GM19023 (cell line): ENCODE measurements around the gene AUTS2.

Source experiments
- ATAC-seq: cut with Tn5 transposase; IDR thresholded peaks from one replicate; pipeline ENCODE4 v1.9.1; 2021; ENCODE audit warnings: mild to moderate bottlenecking, moderate library complexity; ENCODE audit not compliant: unreplicated experiment

Gene AUTS2

DNA sequence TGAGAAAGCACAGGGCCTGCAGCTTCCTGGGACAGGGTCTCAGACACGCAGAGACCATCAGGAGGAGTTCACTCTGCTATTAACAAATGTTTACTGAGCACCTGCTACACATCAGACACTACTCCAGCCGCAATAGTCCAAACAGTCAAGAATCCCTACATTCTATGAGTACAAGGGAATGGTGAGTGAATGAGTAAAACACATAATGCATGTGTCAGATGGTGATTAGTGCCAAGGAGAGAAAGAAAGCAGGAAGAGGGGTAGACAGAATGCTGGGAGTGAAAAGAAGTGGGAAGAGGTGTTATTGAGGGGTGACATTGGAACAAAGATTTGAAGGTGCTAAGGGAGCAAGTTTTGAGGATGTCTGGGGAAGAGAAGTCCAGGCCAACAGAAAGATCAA is 899.5 kb downstream of the AUTS2 start:
- no peak for ATAC-seq

DNA sequence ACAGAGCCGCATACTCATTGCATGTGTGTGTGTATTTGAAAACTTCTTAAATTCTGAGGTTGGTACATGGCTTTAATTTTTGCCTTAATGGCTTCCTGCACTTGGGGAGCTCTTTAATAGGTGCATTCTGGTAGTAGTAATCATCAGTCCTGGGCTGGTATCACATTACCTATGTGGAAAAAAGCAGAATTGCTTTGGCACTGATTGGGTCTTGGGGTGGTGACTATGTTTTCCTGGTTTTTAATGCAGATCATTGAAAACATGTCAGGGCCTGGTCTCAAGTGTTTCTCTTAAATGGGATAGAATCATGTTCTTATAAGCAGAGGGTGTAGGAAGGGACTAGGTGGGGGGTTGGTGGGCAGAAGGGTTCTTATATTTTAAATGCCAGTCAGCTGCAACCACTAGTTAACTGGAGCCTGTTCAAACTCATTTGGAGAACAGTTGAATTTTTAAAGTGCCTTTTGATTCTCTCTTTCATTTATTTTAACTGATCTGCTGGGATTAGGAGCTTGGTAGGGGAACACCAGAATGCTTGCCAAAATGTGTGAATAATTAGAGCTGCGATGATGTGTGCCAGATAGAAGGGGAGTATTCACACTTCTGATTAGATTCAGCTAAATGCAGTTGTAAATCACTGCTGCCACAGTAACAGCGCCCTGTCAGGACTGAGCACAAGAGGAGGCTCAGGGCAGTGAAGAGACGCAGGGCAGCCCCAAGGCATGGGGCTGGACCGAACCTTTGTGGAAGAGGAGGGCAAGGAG is 900.1 kb downstream of the AUTS2 start:
- ATAC-seq = no peak

DNA sequence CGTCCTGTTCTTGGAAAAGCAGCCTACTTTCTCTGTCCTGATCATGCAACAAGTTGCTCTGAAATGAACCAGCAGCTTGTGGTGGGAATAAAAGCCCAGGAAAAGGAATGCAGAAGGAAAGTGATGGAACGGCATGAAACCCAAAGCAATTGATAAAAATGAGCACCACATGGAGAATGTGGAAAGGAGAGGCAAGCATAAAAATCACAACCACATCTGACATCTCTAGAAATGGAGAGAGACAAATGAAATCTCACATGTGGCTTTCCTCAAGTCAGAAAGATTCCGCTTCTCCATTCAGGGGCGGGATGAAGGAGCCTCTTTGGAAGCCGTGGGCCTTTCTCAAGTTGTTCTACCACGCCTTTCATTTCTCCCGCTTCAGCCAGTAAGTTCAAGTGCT is 902.0 kb downstream of the AUTS2 start:
- no peak for ATAC-seq

DNA sequence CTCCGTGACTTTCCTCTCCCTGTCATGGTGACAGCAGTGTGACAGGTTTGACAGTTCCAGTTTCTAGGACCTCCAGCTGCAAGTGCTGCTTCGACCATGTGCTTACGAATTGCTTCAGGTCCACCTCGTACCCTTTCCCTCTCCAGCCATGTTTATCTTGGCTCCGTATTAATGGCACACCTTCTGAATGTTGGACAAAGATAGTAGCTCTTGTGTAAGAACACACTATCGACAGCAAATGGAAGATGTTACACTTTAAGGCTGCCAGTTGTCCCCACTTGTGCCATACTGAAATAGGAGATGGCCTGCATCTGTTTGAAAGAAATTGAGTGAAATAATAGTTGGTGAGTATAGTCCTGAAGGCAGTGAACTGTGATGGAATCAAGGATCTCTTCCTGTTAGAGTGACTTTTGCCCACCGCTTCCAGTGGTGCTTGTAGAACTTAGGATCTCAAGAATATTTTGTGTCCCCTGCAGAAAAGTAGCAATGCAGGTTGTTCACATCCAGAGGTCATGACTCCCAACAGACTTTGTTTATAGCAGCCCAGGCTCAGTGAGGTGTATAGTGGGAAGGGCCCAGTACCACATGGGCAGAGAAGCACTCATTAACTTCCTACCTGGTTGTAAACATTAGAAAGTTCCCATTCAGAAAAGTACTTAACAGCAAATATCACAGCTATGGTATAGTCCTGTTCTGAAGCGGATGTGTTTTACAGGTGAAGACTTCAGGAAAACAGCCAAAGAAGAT is 904.0 kb downstream of the AUTS2 start:
- no peak for ATAC-seq

DNA sequence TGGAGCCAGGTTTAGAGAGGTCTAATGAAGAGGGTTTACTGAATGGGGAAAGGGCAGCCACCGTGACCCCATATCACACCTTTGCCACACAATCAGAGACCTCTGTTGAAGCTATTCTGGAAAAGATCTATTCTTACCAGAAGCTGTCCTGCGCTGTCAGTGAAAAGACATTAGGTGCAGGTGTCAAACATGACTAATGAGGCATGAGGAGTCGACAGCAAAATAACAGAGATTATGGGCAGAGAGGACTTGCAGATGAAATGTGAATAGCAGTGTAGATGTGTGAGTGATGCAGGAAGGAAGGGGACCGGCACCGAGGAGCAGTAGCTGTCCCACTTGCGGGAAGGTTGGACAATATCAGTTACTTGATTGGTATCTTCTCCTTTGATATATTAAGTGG is 906.0 kb downstream of the AUTS2 start:
- ATAC-seq = no peak

DNA sequence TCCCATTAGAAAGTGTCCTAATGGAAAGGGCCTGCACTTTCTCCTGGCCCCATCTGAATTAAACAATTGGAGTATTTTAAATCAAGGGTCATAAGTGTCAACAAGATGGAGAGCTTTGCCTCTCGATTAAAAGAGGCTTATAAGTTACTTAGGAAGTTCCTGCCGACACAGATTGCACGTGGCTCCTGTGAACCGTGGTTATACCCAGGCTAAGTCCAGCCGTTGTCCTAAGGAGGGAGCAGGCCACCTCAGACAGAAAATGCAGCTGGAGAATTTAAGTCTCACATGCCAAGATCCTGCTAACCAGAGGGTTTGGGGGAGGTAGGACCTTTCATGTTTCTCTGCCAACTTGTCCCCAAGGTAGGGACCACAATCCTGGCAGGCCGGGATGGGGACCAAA is 907.2 kb downstream of the AUTS2 start:
- no peak for ATAC-seq

DNA sequence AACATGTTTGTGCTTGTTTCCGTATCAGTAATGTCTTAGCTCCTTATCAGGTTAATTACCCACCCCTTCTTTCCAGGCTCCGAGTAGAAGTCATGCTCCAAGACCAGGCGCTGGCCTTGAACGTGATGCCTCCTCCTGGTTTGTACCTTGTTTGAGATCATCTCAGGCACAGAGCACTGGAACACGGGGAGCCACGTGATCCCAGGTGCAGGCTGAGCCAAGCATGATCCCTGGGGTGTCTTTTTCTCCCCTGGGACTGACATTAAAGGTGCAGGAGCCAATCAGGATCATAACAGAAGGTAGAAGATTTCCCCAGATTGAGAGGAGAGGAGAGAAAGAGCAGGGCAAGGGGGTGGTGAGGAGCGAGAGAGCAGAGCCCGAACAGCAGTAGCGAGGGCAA is 907.6 kb downstream of the AUTS2 start:
- no peak for ATAC-seq

DNA sequence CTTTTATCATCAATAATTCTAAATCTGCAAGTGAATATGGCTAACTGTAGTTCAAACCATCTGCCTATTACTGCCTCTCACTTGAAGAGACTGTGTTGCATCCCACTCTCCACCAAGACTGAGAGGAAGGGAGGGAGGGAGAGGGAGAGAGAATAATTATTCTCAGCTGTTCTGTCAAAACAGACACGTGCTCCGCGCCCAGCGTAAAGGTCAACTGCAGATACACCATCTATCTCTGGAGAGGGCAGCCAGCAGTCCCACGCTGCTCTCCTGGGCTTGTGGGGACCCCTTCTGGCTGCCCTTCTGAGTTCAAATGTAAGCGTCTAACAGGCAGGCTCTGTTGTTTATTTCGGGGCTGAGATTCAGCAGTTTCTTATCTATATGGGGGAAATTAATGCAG is 908.2 kb downstream of the AUTS2 start:
- ATAC-seq = no peak

DNA sequence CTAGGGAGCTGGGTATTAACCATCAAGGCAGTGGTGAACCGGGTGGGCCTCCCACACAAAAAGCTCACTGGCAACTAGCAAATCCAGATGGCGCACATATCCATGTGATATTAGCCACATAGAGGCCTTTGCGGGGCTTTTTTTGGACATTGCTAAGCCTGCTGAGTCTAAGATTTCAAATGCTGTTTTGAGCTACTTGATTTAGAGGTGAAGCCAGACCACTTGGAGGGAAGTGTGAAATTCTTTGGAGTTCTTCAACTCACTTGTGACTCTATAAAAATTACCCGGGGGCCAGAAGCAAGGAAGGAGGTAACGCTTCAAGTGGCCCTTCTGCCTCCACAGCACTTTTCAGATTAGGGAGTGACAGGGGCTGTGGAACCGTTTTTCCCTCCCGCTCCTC is 913.9 kb downstream of the AUTS2 start:
- no peak for ATAC-seq

DNA sequence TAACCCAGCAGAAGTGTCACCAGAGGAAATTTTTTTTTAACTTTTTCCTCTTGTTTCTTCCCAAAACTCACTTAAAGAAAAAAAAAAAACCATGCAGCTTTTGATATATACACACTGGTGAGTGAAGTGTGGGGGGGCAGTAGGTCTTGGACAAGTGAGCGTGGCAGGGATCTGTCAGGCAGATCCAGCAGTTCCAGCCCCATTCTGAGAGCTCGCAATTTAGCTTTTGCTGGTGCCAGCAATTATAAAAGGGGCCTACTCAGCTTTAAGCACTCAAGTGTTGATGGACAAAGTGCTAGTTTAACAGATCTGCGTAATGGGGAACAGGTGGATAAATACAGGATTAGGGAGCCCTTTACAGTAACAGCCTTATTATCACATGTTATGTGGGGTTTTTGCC is 914.5 kb downstream of the AUTS2 start:
- no peak for ATAC-seq

DNA sequence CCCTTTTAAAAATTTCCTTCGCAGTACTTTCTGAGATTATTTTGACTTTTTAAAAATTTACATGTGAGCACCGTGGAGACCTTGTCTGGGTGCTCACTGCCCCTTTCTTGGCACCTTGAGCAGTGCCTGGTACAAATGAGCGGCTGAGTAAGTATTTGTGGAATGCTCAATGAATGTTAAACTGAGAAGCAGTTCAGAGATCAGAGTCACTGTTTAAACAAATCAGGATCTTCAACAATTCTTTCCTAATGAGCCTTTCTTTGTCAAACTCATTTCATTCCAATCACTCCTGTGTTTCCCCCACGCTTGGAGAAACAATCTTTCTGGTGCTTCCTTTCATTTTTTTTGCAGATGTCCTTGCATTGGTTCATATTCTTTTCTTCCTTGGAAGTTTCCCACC is 922.3 kb downstream of the AUTS2 start:
- no peak for ATAC-seq

DNA sequence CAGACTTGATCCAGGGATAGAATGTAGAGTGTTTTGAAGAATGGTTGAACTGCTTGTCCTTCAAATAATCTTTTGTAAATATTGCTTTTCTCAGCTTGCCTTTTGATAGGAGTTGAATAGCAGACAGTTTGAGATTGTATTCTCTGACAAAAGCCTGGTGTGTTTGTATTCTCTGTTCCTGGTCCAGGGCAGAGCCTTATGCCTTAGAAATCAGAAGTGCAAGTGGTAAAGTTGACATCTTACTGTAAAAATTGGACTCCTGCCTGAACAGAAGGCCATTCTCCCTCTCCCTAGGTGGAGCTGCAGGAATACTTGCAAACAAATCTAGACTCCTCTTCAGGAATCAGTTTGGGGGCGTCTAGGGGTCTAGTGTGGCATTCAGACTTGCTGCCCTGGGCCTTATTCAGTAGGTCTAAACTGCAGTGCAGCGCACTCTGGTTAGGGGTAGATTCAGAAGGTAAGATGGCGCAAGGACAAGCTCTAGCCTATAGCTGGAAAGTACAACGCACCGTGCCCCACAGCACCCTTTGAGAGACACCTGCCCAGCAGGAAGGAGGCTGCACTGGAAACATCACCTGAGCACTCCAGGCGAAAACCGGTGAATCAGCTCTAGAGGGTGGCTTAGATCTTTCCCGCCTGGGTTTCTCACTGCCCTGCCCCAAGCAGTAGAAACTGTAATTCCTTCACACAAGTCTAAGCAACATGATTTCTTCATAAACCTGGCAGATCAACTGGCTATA is 925.1 kb downstream of the AUTS2 start:
- ATAC-seq = no peak

DNA sequence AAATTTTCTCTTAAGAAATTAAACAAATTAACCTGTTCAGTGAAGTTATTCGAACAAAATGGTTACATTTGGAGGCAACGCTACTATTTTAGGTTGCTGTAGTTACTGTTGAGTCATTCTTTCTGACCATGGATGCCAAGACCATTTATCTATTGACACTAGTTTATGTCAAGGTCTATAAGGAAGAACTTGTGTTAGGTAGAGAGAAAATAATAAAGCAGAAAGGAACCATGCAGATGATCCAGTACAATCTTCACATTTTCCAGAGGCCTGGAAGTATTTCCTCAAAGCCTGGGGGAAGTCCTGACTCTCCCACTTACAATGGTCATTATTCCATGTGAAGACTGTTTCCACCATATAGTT is 925.7 kb downstream of the AUTS2 start:
- ATAC-seq = no peak

DNA sequence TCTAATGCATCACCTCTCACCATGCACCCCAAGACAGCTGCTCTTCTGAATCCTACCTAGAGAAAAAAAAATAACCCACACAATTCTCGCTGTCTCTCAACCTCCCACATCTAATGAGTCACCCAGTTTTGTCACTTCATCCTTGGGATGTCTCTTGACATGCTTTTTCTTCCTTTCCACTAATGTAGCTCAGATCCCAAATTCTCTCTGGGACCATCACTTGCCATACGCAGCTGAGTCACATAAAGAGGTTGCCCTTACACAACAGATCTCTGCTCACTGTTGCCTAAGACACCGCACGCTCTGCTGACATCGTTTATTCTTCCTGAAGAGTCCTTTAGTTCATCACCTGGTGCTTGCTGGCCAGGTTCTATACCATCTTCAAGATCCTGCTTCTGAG is 927.7 kb downstream of the AUTS2 start:
- no peak for ATAC-seq

DNA sequence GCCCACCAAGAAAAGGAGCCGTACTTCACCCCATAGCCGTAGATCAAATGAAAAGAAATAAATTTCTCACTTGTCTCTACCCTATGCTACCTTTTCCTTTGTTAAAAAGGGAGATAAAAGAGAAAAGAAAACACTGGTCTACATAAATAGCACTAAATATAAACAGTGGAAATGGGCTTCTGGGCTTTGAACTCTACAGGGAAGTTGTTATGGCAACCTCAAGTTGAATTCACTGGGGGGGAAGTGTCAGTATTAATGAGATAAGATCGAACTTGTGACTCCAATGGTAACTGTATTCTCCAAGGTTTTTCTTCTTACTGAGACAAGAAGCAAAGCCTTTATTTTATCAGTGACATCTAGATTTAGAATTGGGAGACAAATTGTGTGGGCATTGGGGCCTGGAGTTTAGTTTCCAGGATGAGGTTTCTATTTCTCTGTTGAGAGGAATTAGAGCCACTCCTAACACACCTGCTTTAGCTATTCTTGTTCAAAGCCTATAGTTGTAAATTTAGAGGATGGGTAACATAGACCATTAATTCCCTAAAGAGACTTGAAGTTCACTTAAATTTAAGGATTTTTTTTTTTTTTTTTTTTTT is 929.3 kb downstream of the AUTS2 start:
- ATAC-seq = no peak

DNA sequence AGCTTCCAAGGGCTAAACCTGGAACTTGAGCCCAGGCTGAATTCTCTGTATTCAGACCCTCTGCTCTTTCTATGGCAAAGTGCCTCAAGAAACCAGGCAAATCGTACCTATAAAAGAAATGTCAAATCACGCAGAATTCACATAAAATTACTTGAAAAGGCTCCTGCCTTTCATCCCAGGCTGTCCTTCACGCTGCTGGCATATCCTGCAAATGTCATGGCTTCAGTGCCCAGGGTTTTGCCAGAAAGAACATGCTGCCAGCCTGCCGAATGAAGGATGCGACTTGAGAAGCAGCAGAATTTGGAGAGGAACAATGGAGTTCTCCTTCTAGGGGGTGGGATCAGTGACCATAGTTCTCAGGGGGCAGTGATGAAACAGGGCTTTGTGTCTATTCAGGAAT is 931.2 kb downstream of the AUTS2 start:
- ATAC-seq = no peak

DNA sequence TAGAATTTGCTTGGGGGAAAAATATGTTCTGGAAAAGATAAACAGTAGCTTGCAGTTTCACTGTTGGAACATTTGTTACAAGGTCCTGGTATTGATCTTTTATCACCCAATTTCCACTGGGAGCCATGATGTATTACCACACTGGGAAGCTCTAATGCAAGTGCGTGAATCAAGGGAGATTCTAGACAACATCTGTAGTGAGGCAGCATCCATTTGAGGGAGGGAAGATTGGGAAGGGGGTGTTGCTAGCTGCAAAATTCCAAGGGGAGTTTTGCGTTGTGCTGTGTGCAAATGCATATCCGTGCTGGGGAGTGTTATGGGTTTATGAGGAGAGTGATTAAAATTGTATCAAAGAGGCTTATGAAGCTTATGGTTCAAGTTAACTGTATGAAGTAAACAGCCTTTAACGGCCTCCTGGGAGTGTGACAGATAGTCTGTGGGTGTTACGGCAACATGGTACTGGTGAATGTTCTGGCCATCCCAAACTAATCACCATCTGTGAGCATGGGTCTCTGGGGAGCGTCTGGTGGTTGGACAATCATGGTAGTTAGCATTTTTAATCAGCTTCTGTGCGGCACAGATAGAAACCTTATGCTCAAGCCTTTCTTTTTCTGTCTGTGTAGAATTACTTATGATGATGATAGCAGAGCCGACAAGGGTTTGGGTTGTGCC is 931.8 kb downstream of the AUTS2 start:
- no peak for ATAC-seq

DNA sequence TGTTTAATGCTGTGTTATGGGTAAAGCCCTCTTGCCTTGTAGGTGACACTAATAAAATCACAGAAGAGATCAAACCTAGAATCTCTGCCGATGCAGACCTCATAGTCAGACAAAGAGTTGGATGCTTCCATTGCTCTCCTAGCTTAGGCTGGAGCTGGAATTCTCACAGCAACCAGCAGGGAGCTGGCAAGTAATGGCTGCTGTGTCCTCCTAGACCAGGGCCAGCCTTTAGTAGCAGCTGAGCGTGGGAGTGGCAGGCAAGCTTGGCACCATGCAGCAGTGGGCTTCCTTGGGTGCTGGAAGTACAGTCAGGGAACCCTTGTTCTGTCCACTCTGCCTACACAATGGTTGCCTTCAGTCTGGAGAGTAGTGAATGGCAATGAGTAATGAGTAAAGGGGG is 935.3 kb downstream of the AUTS2 start:
- ATAC-seq = no peak

DNA sequence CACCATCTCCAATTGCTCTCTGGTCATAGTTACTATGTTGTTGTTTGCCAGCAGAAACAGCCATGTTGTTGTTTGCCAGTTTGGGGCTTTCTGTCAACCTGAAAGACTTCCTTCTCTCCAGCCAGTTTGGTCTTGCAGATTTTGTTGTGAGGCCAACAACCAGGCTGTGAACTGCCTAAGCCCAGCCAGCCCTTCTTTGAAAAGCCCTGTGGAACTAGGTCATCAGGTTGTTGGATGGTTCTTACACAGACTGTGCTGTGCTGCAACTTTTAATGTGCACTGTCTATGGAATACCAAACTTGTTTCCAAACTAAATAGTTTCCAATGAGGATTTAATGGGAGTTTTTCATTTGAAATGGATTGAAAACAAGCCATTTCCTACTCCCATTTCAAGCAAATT is 940.9 kb downstream of the AUTS2 start:
- ATAC-seq = no peak

DNA sequence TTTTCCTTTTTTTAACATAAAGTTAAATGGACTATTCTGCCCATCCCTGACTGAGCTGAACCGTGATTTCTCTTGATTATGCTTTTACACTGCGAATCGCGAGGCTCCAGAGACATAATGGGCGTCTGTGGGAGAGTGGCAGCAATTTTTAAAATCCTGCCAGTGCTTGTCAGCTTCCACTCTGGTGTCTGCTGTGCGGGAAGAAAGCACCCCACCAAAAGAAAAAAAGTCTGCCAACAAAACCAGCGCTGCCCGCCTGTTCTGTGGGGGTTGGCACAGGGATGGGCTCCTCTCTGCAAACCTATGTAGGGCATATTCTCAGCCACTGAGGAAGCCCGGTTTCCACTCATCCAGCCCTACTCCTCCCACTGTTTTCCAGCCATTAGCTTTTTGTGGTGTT is 941.3 kb downstream of the AUTS2 start:
- no peak for ATAC-seq

DNA sequence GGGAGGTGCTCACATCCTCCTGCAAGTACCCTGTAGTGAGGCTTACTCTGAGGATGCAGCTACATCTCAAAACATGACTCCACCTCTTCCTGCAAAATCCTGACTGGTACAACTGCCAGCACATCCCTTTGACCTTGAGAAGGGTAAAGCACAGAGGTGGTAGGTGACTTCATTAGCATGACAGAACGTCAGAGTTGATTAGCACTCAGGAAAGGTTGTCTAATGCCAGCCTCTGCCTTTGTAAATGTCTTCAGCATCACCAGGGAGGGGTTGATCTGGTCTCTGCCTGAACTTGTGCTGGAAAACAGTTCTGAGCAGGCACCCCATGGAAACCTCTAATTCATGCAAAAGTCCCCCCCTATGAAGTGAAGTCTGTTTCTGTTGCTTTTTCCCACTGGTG is 942.4 kb downstream of the AUTS2 start:
- no peak for ATAC-seq
